HCT116 (cell line): Measurements from ENCODE around the gene KCNJ4.

Experiments used
- ATF3 ChIP-seq: IDR thresholded peaks from 2 replicates; pipeline ENCODE4 v1.6.1; 2012
- CTCF ChIP-seq, 3 experiments: fragments of 200-600 bp in 1 of 3; sonication (generic) in 1 of 3; IDR thresholded peaks in 2 of 3; conservative IDR thresholded peaks in 1 of 3; 2 replicates each; pipeline ENCODE4 v1.5.1; 2012 to 2017; ENCODE audit warnings: low read depth in 2 of 3, low read length in 2 of 3, antibody characterized with exemption in 1 of 3, borderline replicate concordance in 1 of 3, control low read depth in 1 of 3, mild to moderate bottlenecking in 1 of 3, mixed read lengths in 1 of 3, mixed run types in 1 of 3, moderate library complexity in 1 of 3; ENCODE audit not compliant: insufficient read depth in 1 of 3
- FOSL1 ChIP-seq: IDR thresholded peaks from 2 replicates; pipeline ENCODE4 v1.6.1; 2012; ENCODE audit warnings: low read depth
- POLR2A ChIP-seq: IDR thresholded peaks from 2 replicates; pipeline ENCODE4 v1.7.0; 2011; ENCODE audit warnings: borderline replicate concordance; ENCODE audit not compliant: insufficient read depth, insufficient read length; ENCODE audit errors: extremely low read depth
- POLR2AphosphoS5 ChIP-seq: IDR thresholded peaks from 2 replicates; pipeline ENCODE4 v1.6.1; 2011; ENCODE audit warnings: mild to moderate bottlenecking, low read depth, low read length, moderate library complexity
- ZFX ChIP-seq: fragments of 450-650 bp; IDR thresholded peaks from 2 replicates; pipeline ENCODE4 v1.6.1; 2017

- peak; percentile 77 for TF ChIP-seq POLR2A
- no peak for TF ChIP-seq CTCF (IDR thresholded peaks at IDR 0.05 in 2 of 3, conservative IDR thresholded peaks at IDR 0.05 in 1 of 3; ENCODE audit: borderline replicate concordance in 1 of 3, insufficient read depth in 1 of 3, low read depth in 2 of 3, low read length in 2 of 3)
- no peak; the same call in 1 of the 2 replicates for TF ChIP-seq ZFX
- no peak for TF ChIP-seq ATF3
- no peak for TF ChIP-seq POLR2AphosphoS5
- TF ChIP-seq FOSL1 = no peak
These were observed 8.2 kb upstream of the KCNJ4 start for GRCh38 chr22:38462960-38463784.
